ENCODE measurements around the gene TRNAU1AP. TPM values are rescaled to one million over a fixed set of nuclear protein-coding genes. Genes with fewer than 3 reads are reported as not detected.

The TRNAU1AP gene
- total and polyA plus RNA-seq, 2 of the 13 experiments (the other 11 are each of a cell fraction or from before 2014, with no cell fraction given), result 29.0 to 42.9 TPM

DNA sequence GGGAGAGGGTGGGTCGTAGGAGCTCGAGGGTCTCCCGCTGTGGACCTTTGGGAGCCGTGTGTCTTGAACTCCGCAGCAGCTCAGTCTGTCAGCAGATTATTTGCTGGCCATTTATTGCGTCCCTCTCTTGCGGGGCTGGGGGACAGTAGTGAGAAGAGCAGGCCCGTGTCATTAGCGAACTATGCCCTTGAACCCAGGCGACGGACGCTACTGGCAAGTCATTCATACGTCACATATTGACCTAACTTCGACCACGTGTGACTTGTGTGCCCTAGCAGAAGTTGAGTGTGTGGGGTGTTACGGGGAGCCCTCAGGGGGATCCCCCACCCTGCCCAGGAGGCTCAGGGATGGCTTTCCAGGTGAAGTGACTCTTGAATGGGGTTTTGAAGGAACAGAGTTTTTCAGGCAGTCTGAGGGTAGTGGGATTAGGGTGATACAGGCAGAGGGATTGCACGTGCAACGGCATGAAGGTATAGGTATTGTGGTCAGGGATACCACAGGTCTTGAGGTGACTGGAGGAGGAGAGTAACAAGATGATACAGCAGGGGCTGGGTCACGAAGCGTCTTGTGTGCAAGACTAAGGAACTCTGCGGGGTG is 34.0 kb upstream of the TRNAU1AP start (continued):
- TF ChIP-seq, protein P1, sequence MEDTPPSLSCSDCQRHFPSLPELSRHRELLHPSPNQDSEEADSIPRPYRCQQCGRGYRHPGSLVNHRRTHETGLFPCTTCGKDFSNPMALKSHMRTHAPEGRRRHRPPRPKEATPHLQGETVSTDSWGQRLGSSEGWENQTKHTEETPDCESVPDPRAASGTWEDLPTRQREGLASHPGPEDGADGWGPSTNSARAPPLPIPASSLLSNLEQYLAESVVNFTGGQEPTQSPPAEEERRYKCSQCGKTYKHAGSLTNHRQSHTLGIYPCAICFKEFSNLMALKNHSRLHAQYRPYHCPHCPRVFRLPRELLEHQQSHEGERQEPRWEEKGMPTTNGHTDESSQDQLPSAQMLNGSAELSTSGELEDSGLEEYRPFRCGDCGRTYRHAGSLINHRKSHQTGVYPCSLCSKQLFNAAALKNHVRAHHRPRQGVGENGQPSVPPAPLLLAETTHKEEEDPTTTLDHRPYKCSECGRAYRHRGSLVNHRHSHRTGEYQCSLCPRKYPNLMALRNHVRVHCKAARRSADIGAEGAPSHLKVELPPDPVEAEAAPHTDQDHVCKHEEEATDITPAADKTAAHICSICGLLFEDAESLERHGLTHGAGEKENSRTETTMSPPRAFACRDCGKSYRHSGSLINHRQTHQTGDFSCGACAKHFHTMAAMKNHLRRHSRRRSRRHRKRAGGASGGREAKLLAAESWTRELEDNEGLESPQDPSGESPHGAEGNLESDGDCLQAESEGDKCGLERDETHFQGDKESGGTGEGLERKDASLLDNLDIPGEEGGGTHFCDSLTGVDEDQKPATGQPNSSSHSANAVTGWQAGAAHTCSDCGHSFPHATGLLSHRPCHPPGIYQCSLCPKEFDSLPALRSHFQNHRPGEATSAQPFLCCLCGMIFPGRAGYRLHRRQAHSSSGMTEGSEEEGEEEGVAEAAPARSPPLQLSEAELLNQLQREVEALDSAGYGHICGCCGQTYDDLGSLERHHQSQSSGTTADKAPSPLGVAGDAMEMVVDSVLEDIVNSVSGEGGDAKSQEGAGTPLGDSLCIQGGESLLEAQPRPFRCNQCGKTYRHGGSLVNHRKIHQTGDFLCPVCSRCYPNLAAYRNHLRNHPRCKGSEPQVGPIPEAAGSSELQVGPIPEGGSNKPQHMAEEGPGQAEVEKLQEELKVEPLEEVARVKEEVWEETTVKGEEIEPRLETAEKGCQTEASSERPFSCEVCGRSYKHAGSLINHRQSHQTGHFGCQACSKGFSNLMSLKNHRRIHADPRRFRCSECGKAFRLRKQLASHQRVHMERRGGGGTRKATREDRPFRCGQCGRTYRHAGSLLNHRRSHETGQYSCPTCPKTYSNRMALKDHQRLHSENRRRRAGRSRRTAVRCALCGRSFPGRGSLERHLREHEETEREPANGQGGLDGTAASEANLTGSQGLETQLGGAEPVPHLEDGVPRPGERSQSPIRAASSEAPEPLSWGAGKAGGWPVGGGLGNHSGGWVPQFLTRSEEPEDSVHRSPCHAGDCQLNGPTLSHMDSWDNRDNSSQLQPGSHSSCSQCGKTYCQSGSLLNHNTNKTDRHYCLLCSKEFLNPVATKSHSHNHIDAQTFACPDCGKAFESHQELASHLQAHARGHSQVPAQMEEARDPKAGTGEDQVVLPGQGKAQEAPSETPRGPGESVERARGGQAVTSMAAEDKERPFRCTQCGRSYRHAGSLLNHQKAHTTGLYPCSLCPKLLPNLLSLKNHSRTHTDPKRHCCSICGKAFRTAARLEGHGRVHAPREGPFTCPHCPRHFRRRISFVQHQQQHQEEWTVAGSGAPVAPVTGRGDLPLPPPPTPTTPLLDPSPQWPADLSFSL (CRISPR knock-in tag; IDR thresholded peaks at IDR 0.05), result no peak
- TF ChIP-seq XBP1 (CRISPR knock-in tag; IDR thresholded peaks at IDR 0.05) (no peak), ZNF451 (CRISPR knock-in tag; IDR thresholded peaks at IDR 0.05) (no peak), ARHGAP35 (CRISPR knock-in tag; IDR thresholded peaks at IDR 0.05; ENCODE audit: borderline replicate concordance) (0 out of 2 replicates have a peak, but pooled peaks have one; percentile 10), SETDB1 (CRISPR knock-in tag; IDR thresholded peaks at IDR 0.05; ENCODE audit: borderline replicate concordance) (no peak), ZNF883 (CRISPR knock-in tag; IDR thresholded peaks at IDR 0.05; ENCODE audit: not compliant biosample characterization) (no peak), TGIF2 (CRISPR knock-in tag; IDR thresholded peaks at IDR 0.05) (0 out of 2 replicates have a peak, but pooled peaks have one; percentile 64), ZBTB3 (CRISPR knock-in tag; IDR thresholded peaks at IDR 0.05; ENCODE audit: borderline replicate concordance, low read depth) (no peak), HDAC2 (CRISPR knock-in tag; IDR thresholded peaks at IDR 0.05) (peak; percentile 44), SMYD3 (CRISPR knock-in tag; IDR thresholded peaks at IDR 0.05) (no peak)
- TF ChIP-seq, protein P2, sequence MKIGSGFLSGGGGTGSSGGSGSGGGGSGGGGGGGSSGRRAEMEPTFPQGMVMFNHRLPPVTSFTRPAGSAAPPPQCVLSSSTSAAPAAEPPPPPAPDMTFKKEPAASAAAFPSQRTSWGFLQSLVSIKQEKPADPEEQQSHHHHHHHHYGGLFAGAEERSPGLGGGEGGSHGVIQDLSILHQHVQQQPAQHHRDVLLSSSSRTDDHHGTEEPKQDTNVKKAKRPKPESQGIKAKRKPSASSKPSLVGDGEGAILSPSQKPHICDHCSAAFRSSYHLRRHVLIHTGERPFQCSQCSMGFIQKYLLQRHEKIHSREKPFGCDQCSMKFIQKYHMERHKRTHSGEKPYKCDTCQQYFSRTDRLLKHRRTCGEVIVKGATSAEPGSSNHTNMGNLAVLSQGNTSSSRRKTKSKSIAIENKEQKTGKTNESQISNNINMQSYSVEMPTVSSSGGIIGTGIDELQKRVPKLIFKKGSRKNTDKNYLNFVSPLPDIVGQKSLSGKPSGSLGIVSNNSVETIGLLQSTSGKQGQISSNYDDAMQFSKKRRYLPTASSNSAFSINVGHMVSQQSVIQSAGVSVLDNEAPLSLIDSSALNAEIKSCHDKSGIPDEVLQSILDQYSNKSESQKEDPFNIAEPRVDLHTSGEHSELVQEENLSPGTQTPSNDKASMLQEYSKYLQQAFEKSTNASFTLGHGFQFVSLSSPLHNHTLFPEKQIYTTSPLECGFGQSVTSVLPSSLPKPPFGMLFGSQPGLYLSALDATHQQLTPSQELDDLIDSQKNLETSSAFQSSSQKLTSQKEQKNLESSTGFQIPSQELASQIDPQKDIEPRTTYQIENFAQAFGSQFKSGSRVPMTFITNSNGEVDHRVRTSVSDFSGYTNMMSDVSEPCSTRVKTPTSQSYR (CRISPR knock-in tag; IDR thresholded peaks at IDR 0.05; ENCODE audit: borderline replicate concordance), result 0 out of 2 replicates have a peak, but pooled peaks have one; percentile 3
- TF ChIP-seq, protein P3, sequence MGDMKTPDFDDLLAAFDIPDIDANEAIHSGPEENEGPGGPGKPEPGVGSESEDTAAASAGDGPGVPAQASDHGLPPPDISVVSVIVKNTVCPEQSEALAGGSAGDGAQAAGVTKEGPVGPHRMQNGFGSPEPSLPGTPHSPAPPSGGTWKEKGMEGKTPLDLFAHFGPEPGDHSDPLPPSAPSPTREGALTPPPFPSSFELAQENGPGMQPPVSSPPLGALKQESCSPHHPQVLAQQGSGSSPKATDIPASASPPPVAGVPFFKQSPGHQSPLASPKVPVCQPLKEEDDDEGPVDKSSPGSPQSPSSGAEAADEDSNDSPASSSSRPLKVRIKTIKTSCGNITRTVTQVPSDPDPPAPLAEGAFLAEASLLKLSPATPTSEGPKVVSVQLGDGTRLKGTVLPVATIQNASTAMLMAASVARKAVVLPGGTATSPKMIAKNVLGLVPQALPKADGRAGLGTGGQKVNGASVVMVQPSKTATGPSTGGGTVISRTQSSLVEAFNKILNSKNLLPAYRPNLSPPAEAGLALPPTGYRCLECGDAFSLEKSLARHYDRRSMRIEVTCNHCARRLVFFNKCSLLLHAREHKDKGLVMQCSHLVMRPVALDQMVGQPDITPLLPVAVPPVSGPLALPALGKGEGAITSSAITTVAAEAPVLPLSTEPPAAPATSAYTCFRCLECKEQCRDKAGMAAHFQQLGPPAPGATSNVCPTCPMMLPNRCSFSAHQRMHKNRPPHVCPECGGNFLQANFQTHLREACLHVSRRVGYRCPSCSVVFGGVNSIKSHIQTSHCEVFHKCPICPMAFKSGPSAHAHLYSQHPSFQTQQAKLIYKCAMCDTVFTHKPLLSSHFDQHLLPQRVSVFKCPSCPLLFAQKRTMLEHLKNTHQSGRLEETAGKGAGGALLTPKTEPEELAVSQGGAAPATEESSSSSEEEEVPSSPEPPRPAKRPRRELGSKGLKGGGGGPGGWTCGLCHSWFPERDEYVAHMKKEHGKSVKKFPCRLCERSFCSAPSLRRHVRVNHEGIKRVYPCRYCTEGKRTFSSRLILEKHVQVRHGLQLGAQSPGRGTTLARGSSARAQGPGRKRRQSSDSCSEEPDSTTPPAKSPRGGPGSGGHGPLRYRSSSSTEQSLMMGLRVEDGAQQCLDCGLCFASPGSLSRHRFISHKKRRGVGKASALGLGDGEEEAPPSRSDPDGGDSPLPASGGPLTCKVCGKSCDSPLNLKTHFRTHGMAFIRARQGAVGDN (CRISPR knock-in tag; IDR thresholded peaks at IDR 0.05), result peak; percentile 74
- TF ChIP-seq, protein P4, sequence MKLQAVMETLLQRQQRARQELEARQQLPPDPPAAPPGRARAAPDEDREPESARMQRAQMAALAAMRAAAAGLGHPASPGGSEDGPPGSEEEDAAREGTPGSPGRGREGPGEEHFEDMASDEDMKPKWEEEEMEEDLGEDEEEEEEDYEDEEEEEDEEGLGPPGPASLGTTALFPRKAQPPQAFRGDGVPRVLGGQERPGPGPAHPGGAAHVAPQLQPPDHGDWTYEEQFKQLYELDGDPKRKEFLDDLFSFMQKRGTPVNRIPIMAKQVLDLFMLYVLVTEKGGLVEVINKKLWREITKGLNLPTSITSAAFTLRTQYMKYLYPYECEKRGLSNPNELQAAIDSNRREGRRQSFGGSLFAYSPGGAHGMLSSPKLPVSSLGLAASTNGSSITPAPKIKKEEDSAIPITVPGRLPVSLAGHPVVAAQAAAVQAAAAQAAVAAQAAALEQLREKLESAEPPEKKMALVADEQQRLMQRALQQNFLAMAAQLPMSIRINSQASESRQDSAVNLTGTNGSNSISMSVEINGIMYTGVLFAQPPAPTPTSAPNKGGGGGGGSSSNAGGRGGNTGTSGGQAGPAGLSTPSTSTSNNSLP (IDR thresholded peaks at IDR 0.05; ENCODE audit: low read depth, low read length), result no peak
